HL-60 (cell line): ENCODE data around the gene ZFP3.
"Not testable (repeated sequence)": the region's sequence is repeated elsewhere in the genome, so short reads cannot be mapped to it uniquely, and the experiment has no call there.

Source experiments
- GABPA ChIP-seq: IDR thresholded peaks from 2 replicates; pipeline ENCODE4 v1.6.1; 2012; ENCODE audit warnings: low read depth
- TF ChIP-seq, protein P1 (sequence below): IDR thresholded peaks from one replicate; pipeline ENCODE4 v1.5.1; 2011; ENCODE audit warnings: low read length, control low read depth, inconsistent platforms; ENCODE audit not compliant: insufficient read depth

DNA sequence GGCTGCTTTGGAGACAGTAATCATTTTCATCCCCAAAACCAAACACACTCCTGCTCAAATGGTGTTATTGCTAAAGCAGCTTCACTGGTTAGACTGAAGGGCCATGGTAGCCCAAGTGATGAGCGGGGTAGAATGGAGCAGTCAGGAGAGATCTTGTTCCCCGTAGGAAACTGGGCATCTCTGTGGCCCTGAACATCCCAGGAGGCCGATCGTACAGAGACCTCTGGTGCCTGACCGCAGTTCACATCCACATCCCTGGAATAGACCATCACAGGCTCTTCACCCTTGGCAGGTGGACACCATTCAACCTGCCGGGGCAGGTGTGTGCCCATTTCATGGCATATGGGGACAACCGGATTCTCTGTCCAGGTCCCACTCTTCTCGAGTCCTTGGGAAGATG lies 51.5 kb downstream of the ZFP3 start:
- TF ChIP-seq, protein P1, sequence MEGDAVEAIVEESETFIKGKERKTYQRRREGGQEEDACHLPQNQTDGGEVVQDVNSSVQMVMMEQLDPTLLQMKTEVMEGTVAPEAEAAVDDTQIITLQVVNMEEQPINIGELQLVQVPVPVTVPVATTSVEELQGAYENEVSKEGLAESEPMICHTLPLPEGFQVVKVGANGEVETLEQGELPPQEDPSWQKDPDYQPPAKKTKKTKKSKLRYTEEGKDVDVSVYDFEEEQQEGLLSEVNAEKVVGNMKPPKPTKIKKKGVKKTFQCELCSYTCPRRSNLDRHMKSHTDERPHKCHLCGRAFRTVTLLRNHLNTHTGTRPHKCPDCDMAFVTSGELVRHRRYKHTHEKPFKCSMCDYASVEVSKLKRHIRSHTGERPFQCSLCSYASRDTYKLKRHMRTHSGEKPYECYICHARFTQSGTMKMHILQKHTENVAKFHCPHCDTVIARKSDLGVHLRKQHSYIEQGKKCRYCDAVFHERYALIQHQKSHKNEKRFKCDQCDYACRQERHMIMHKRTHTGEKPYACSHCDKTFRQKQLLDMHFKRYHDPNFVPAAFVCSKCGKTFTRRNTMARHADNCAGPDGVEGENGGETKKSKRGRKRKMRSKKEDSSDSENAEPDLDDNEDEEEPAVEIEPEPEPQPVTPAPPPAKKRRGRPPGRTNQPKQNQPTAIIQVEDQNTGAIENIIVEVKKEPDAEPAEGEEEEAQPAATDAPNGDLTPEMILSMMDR, result not testable (repeated sequence)
- TF ChIP-seq GABPA, result not testable (repeated sequence)
